Ascending aorta (tissue), 2 donors: ENCODE results near the gene ST7. TPM values are rescaled to one million over a fixed set of nuclear protein-coding genes. Genes with fewer than 3 reads are reported as not detected.

ENCODE experiments used
- DNase-seq, 2 donors: peaks; one replicate each; pipeline ENCODE4 v3.0.0-alpha.2; 2019; ENCODE audit warnings: low spot score in 2 of 2
- H3K27ac ChIP-seq, 2 donors: fragments of 200-600 bp; sonication (generic); one replicate each; pipeline ENCODE4 v1.5.1; 2016 to 2017; ENCODE audit warnings: mild to moderate bottlenecking in 1 of 2
- H3K27me3 ChIP-seq: fragments of 200-600 bp; sonication (generic); one replicate; pipeline ENCODE4 v1.5.1; 2017
- H3K36me3 ChIP-seq, 2 donors: fragments of 200-600 bp; sonication (generic); one replicate each; pipeline ENCODE4 v1.5.1; 2016
- H3K4me1 ChIP-seq, 2 donors: fragments of 200-600 bp; sonication (generic); one replicate each; pipeline ENCODE4 v1.5.1; 2016 to 2017; ENCODE audit warnings: mild to moderate bottlenecking in 1 of 2
- H3K4me3 ChIP-seq, 2 donors: fragments of 200-600 bp; sonication (generic); one replicate each; pipeline ENCODE4 v1.5.1; 2016 to 2017; ENCODE audit warnings: mild to moderate bottlenecking in 1 of 2
- H3K9me3 ChIP-seq, 2 donors: fragments of 200-600 bp; sonication (generic); one replicate each; pipeline ENCODE4 v1.5.1; 2016
- CTCF ChIP-seq, 3 experiments: fragments of 200-600 bp in 2 of 3; fragments of 450-650 bp in 1 of 3; sonication (generic) in 2 of 3; IDR thresholded peaks; one replicate each; pipeline ENCODE4 v1.5.1; 2016 to 2019; ENCODE audit warnings: antibody characterized with exemption in 3 of 3, mild to moderate bottlenecking in 1 of 3, moderate library complexity in 1 of 3
- intact Hi-C: fragments of 100-400 bp; cut with DNase I; formaldehyde crosslinking; loops from one replicate; pipeline ENCODE4 v1.15.1; 2023
- total RNA-seq: library from RNA; depleted of rRNA; stranded (reverse); fragments of >200 nt; gene quantifications from one replicate; pipeline ENCODE4 v1.1.0, GENCODE V29; 2016

Gene ST7
- total RNA-seq, 1 donor from 2014 or later, result 19.2 TPM

- DNase-seq, result no peak
- peak overlapping the region; percentile 99 to 100 for H3K27ac ChIP-seq
- peaks cover 4 to 18% of the 10 kb centered on the region in 2 donors for H3K4me1 ChIP-seq
- H3K36me3 ChIP-seq, result no peaks in the 10 kb centered on the region
- intact Hi-C loops, result no loop called here
- H3K9me3 ChIP-seq, result no peaks in the 10 kb centered on the region
- no peak for TF ChIP-seq CTCF (IDR thresholded peaks at IDR 0.05)
- peak overlapping the region in 1 of 2 donors; percentile 96 for H3K4me3 ChIP-seq
- H3K27me3 ChIP-seq, result no peaks in the 10 kb centered on the region
Observed at GRCh38 chr7:116951366-116952292, 1.7 kb upstream of the ST7 start.

- Histone ChIP-seq H3K36me3 (no peaks in the 10 kb centered on the region), H3K27ac (peak overlapping the region; percentile 99 to 100), H3K9me3 (no peaks in the 10 kb centered on the region), H3K4me3 (peak overlapping the region; percentile 78 to 96), H3K4me1 (peaks cover 4 to 20% of the 10 kb centered on the region in 2 donors), H3K27me3 (no peaks in the 10 kb centered on the region)
- TF ChIP-seq CTCF (IDR thresholded peaks at IDR 0.05), result no peak
- intact Hi-C loops, result no loop called here
- DNase-seq, result peak; percentile 25 to 85
Observed at GRCh38 chr7:116952635-116953371, 498 bp upstream of the ST7 start.

GRCh38 chr7:116953906-116954838, 871 bp downstream of the ST7 start:
- intact Hi-C loops, result loop anchor here (1.0 kb wide), 1 partner anchor 92 kb away; the partner anchor contains the start of gene CAPZA2
- no peak for TF ChIP-seq CTCF (IDR thresholded peaks at IDR 0.05)
- Histone ChIP-seq H3K9me3 (no peaks in the 10 kb centered on the region), H3K27me3 (no peaks in the 10 kb centered on the region), H3K4me1 (peaks cover 4 to 14% of the 10 kb centered on the region in 2 donors), H3K4me3 (peak overlapping the region; percentile 78 to 96), H3K27ac (peak overlapping the region; percentile 99 to 100), H3K36me3 (no peaks in the 10 kb centered on the region)
- DNase-seq, result peak; percentile 12 to 83

GRCh38 chr7:116955340-116955739, 2.0 kb downstream of the ST7 start:
- peaks cover 4 to 13% of the 10 kb centered on the region in 2 donors for H3K4me1 ChIP-seq
- peak overlapping the region; percentile 99 to 100 for H3K27ac ChIP-seq
- intact Hi-C loops, result no loop called here
- peak overlapping the region; percentile 78 to 96 for H3K4me3 ChIP-seq
- no peak for TF ChIP-seq CTCF (IDR thresholded peaks at IDR 0.05)
- H3K27me3 ChIP-seq, result no peaks in the 10 kb centered on the region
- H3K36me3 ChIP-seq, result no peaks in the 10 kb centered on the region
- no peak for DNase-seq
- no peaks in the 10 kb centered on the region for H3K9me3 ChIP-seq
